ENCODE data around the gene CAPNS2. TPM values are rescaled to one million over a fixed set of nuclear protein-coding genes. Genes with fewer than 3 reads are reported as not detected.

Gene CAPNS2
- total RNA-seq, 1 experiment from 2014 or later, result 0.28 TPM

DNA sequence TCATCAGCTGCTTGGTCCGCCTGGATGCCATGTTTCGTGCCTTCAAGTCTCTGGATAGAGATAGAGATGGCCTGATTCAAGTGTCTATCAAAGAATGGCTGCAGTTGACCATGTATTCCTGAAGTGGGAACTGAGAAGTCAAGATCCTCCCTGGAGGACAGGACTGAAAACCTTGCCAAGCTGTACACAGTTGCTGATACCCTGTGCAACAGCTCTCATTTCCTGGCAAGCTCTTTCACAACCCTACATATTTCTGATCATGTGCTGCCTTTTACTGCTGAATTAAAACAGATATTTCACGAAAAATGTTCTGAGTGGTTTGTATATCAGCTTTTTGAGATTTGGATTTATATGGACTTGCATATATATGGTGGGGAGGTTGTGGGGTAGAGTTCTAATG, 898 bp downstream of the CAPNS2 start:
- Mint-ChIP-seq H3K4me1 (0 out of 2 replicates have a peak, but pooled peaks cover 3% of the 10 kb centered on the region), H3K27ac (no peak overlapping the region), H3K4me3 (no peak overlapping the region), H3K9me3 (no peaks in the 10 kb centered on the region), H3K36me3 (no peaks in the 10 kb centered on the region), H3K27me3 (ENCODE audit: low read depth) (no peaks in the 10 kb centered on the region)
- DNase-seq (ENCODE audit: low spot score), result no peak
- no peak for ATAC-seq
- ChIA-PET POLR2A (no interaction called here), CTCF (interaction anchor here (3.4 kb wide), 1 partner anchor 102 kb away, joined by 10 read pairs; no protein-coding TSS in a partner anchor)
- no peak for TF ChIP-seq TEAD4 (CRISPR knock-in tag; IDR thresholded peaks at IDR 0.05)
- no peak for TF ChIP-seq ZNF423 (CRISPR knock-in tag; IDR thresholded peaks at IDR 0.05)
- no peak for TF ChIP-seq NFATC4 (CRISPR knock-in tag; IDR thresholded peaks at IDR 0.05)
- TF ChIP-seq, protein P1, sequence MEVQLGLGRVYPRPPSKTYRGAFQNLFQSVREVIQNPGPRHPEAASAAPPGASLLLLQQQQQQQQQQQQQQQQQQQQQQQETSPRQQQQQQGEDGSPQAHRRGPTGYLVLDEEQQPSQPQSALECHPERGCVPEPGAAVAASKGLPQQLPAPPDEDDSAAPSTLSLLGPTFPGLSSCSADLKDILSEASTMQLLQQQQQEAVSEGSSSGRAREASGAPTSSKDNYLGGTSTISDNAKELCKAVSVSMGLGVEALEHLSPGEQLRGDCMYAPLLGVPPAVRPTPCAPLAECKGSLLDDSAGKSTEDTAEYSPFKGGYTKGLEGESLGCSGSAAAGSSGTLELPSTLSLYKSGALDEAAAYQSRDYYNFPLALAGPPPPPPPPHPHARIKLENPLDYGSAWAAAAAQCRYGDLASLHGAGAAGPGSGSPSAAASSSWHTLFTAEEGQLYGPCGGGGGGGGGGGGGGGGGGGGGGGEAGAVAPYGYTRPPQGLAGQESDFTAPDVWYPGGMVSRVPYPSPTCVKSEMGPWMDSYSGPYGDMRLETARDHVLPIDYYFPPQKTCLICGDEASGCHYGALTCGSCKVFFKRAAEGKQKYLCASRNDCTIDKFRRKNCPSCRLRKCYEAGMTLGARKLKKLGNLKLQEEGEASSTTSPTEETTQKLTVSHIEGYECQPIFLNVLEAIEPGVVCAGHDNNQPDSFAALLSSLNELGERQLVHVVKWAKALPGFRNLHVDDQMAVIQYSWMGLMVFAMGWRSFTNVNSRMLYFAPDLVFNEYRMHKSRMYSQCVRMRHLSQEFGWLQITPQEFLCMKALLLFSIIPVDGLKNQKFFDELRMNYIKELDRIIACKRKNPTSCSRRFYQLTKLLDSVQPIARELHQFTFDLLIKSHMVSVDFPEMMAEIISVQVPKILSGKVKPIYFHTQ (CRISPR knock-in tag; IDR thresholded peaks at IDR 0.05), result no peak
- TF ChIP-seq, protein P2, sequence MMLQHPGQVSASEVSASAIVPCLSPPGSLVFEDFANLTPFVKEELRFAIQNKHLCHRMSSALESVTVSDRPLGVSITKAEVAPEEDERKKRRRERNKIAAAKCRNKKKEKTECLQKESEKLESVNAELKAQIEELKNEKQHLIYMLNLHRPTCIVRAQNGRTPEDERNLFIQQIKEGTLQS (CRISPR knock-in tag; conservative IDR thresholded peaks at IDR 0.05), result no peak

DNA sequence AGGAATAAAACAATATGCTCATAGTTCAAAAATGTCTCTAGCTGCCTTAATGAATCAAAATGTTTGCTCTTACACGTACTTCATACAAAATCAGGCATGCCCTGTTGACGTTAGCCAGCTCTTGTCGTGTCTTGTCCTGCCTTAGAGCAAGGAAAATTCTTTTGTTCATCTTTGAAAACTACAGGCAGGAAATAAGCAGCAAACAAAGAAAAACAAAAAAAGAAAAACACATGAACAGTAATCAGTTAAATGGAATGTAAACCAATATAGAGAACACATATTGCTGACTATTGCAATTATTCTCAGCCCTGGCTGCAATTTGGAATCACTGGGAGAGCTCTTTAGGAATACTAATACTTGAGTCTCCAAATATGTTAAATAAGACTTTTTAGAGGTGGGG, 1.7 kb downstream of the CAPNS2 start:
- Mint-ChIP-seq H3K27me3 (ENCODE audit: low read depth) (no peaks in the 10 kb centered on the region), H3K4me3 (no peak overlapping the region), H3K9me3 (no peaks in the 10 kb centered on the region), H3K4me1 (0 out of 2 replicates have a peak, but pooled peaks cover 3% of the 10 kb centered on the region), H3K36me3 (no peaks in the 10 kb centered on the region), H3K27ac (no peak overlapping the region)
- ChIA-PET POLR2A (no interaction called here), CTCF (interaction anchor here (3.4 kb wide), 1 partner anchor 103 kb away, joined by 10 read pairs; no protein-coding TSS in a partner anchor)
- ATAC-seq, result no peak
- TF ChIP-seq, protein P3, sequence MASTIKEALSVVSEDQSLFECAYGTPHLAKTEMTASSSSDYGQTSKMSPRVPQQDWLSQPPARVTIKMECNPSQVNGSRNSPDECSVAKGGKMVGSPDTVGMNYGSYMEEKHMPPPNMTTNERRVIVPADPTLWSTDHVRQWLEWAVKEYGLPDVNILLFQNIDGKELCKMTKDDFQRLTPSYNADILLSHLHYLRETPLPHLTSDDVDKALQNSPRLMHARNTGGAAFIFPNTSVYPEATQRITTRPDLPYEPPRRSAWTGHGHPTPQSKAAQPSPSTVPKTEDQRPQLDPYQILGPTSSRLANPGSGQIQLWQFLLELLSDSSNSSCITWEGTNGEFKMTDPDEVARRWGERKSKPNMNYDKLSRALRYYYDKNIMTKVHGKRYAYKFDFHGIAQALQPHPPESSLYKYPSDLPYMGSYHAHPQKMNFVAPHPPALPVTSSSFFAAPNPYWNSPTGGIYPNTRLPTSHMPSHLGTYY (CRISPR knock-in tag; IDR thresholded peaks at IDR 0.05), result no peak
- TF ChIP-seq ZNF396 (CRISPR knock-in tag; IDR thresholded peaks at IDR 0.05; ENCODE audit: borderline replicate concordance), result no peak
- TF ChIP-seq, protein P4, sequence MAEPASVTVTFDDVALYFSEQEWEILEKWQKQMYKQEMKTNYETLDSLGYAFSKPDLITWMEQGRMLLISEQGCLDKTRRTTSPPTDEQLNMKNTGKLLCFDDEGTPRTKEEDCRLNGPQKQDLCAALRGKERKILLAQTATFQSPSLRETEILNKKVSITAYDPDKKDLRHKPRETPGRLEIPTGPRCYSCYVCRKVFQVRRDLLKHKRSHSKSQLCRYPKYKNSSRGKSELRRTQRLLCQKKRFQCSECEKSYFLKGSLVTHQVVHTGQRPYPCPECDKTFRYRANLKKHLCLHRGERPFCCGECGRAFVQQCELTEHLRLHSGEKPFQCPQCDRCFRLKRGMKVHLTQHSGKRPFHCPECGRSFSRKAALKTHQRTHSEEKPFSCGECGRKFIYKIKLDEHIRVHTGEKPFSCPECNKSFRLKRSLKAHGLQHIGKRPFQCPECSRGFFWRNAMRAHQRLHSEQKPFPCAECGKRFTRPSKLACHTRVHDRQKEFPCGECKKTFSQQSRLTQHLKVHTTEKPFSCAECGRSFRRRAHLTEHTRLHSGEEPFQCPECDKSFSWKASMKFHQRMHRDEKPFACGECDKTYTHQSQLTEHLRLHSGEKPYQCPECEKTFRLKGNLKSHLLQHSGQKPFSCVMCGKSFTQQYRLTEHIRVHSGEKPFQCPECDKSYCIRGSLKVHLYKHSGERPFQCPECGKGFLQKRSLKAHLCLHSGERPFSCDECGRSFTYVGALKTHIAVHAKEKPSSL (CRISPR knock-in tag; conservative IDR thresholded peaks at IDR 0.05), result no peak
- no peak for TF ChIP-seq ZNF317 (CRISPR knock-in tag; IDR thresholded peaks at IDR 0.05; ENCODE audit: borderline replicate concordance, low read depth)
- no peak for TF ChIP-seq RELA (CRISPR knock-in tag; IDR thresholded peaks at IDR 0.05; ENCODE audit: borderline replicate concordance)
- TF ChIP-seq, protein P5, sequence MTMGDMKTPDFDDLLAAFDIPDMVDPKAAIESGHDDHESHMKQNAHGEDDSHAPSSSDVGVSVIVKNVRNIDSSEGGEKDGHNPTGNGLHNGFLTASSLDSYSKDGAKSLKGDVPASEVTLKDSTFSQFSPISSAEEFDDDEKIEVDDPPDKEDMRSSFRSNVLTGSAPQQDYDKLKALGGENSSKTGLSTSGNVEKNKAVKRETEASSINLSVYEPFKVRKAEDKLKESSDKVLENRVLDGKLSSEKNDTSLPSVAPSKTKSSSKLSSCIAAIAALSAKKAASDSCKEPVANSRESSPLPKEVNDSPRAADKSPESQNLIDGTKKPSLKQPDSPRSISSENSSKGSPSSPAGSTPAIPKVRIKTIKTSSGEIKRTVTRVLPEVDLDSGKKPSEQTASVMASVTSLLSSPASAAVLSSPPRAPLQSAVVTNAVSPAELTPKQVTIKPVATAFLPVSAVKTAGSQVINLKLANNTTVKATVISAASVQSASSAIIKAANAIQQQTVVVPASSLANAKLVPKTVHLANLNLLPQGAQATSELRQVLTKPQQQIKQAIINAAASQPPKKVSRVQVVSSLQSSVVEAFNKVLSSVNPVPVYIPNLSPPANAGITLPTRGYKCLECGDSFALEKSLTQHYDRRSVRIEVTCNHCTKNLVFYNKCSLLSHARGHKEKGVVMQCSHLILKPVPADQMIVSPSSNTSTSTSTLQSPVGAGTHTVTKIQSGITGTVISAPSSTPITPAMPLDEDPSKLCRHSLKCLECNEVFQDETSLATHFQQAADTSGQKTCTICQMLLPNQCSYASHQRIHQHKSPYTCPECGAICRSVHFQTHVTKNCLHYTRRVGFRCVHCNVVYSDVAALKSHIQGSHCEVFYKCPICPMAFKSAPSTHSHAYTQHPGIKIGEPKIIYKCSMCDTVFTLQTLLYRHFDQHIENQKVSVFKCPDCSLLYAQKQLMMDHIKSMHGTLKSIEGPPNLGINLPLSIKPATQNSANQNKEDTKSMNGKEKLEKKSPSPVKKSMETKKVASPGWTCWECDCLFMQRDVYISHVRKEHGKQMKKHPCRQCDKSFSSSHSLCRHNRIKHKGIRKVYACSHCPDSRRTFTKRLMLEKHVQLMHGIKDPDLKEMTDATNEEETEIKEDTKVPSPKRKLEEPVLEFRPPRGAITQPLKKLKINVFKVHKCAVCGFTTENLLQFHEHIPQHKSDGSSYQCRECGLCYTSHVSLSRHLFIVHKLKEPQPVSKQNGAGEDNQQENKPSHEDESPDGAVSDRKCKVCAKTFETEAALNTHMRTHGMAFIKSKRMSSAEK (CRISPR knock-in tag; IDR thresholded peaks at IDR 0.05; ENCODE audit: borderline replicate concordance), result no peak
- TF ChIP-seq GRHL2 (CRISPR knock-in tag; IDR thresholded peaks at IDR 0.05; ENCODE audit: insufficient replicate concordance, severe bottlenecking), result no peak
- TF ChIP-seq ZBTB21 (CRISPR knock-in tag; IDR thresholded peaks at IDR 0.05; ENCODE audit: borderline replicate concordance), result no peak
- TF ChIP-seq, protein P6, sequence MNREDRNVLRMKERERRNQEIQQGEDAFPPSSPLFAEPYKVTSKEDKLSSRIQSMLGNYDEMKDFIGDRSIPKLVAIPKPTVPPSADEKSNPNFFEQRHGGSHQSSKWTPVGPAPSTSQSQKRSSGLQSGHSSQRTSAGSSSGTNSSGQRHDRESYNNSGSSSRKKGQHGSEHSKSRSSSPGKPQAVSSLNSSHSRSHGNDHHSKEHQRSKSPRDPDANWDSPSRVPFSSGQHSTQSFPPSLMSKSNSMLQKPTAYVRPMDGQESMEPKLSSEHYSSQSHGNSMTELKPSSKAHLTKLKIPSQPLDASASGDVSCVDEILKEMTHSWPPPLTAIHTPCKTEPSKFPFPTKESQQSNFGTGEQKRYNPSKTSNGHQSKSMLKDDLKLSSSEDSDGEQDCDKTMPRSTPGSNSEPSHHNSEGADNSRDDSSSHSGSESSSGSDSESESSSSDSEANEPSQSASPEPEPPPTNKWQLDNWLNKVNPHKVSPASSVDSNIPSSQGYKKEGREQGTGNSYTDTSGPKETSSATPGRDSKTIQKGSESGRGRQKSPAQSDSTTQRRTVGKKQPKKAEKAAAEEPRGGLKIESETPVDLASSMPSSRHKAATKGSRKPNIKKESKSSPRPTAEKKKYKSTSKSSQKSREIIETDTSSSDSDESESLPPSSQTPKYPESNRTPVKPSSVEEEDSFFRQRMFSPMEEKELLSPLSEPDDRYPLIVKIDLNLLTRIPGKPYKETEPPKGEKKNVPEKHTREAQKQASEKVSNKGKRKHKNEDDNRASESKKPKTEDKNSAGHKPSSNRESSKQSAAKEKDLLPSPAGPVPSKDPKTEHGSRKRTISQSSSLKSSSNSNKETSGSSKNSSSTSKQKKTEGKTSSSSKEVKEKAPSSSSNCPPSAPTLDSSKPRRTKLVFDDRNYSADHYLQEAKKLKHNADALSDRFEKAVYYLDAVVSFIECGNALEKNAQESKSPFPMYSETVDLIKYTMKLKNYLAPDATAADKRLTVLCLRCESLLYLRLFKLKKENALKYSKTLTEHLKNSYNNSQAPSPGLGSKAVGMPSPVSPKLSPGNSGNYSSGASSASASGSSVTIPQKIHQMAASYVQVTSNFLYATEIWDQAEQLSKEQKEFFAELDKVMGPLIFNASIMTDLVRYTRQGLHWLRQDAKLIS (CRISPR knock-in tag; IDR thresholded peaks at IDR 0.05; ENCODE audit: borderline replicate concordance), result no peak
- no peak for TF ChIP-seq ELF4 (CRISPR knock-in tag; IDR thresholded peaks at IDR 0.05; ENCODE audit: low read depth)
- no peak for TF ChIP-seq NR2C2 (CRISPR knock-in tag; IDR thresholded peaks at IDR 0.05)
- no peak for TF ChIP-seq FOXK1 (CRISPR knock-in tag; IDR thresholded peaks at IDR 0.05)
- no peak for DNase-seq (ENCODE audit: low spot score)

Measured in WTC11 (cell line).